ENCODE data around the gene MCF2L. TPM values are rescaled to one million over a fixed set of nuclear protein-coding genes. Genes with fewer than 3 reads are reported as not detected.
"Not testable (repeated sequence)": the region's sequence is repeated elsewhere in the genome, so short reads cannot be mapped to it uniquely, and the experiment has no call there.

Gene MCF2L
- total RNA-seq, 4 donors from 2014 or later: 62.1 to 186 (median 91.3) TPM

DNA sequence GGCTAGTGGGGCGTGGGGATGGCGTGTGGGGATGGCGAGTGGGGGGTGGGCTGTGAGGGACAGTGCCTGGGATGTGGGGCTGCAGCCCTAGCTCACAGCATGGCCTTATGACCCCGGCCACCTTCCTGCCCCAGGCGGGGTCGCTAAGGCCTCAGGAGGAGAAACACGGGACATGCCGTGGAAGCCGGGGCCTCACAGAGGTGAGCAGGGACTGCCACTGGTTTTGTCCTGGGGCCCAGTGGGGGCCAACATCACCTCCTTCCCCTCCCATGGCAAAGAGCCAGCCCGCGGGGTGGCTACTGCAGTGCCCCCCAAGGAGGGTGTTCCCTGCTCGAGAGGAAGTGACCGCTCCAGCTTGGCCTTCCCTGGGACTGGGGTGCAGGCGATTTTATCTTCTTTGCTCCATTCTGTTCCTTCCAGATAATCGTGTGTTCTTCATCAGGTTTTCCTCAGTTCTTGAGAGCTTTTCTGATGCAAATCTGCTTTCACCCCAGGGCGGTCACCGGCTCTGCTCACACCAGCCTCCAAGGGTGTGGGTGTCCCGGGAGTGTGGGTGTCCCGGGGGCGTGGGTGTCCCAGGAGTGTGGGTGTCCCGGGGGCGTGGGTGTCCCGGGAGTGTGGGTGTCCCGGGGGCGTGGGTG is 137.8 kb downstream of the MCF2L start:
- Histone ChIP-seq H3K27ac (no peak overlapping the region), H3K27me3 (peaks cover 25% of the 10 kb centered on the region), H3K4me1 (peaks cover 0 to 18% (median 16%) of the 10 kb centered on the region in 4 donors), H3K9me3 (no peaks in the 10 kb centered on the region), H3K36me3 (no peaks in the 10 kb centered on the region), H3K4me3 (no peak overlapping the region)
- TF ChIP-seq POLR2AphosphoS5 (IDR thresholded peaks at IDR 0.05): no peak
- TF ChIP-seq POLR2A (IDR thresholded peaks at IDR 0.05): no peak
- TF ChIP-seq EP300 (IDR thresholded peaks at IDR 0.05; ENCODE audit: low read depth): no peak
- TF ChIP-seq, protein P1, sequence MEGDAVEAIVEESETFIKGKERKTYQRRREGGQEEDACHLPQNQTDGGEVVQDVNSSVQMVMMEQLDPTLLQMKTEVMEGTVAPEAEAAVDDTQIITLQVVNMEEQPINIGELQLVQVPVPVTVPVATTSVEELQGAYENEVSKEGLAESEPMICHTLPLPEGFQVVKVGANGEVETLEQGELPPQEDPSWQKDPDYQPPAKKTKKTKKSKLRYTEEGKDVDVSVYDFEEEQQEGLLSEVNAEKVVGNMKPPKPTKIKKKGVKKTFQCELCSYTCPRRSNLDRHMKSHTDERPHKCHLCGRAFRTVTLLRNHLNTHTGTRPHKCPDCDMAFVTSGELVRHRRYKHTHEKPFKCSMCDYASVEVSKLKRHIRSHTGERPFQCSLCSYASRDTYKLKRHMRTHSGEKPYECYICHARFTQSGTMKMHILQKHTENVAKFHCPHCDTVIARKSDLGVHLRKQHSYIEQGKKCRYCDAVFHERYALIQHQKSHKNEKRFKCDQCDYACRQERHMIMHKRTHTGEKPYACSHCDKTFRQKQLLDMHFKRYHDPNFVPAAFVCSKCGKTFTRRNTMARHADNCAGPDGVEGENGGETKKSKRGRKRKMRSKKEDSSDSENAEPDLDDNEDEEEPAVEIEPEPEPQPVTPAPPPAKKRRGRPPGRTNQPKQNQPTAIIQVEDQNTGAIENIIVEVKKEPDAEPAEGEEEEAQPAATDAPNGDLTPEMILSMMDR (IDR thresholded peaks at IDR 0.05): no peak
- no peak for DNase-seq
- WGBS, 2 donors (ENCODE audit: low coverage in 1 of 2): 60 to 62% methylated on average over 2 to 20 of the region's 25 CpGs
- in situ Hi-C loops (cut with MboI; ENCODE audit: low pct_ligation_motif_present in 1 of 4, low pct_unique_long_range_greater_than_20kb in 1 of 4, low sequenced_read_pairs in 3 of 4) (no loop called here), intact Hi-C loops (cut with DNase I; ENCODE audit: low total_unique reads) (no loop called here)

DNA sequence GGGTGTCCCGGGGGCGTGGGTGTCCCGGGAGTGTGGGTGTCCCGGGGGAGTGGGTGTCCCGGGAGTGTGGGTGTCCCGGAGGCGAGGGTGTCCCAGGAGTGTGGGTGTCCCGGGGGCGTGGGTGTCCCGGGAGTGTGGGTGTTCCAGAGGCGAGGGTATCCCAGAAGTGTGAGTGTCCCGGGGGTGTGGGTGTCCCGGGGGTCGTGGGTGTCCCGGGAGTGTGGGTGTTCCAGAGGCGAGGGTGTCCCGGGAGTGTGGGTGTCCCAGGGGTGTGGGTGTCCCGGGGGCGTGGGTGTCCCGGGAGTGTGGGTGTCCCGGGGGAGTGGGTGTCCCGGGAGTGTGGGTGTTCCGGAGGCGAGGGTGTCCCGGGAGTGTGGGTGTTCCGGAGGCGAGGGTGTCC is 139.5 kb downstream of the MCF2L start:
- DNase-seq; H3K27ac ChIP-seq; H3K9me3 ChIP-seq; H3K36me3 ChIP-seq; intact Hi-C loops (cut with DNase I; ENCODE audit: low total_unique reads); H3K4me3 ChIP-seq; in situ Hi-C loops (cut with MboI; ENCODE audit: low pct_ligation_motif_present in 1 of 4, low pct_unique_long_range_greater_than_20kb in 1 of 4, low sequenced_read_pairs in 3 of 4): not testable (repeated sequence)
- peaks cover 0 to 18% (median 16%) of the 10 kb centered on the region in 4 donors for H3K4me1 ChIP-seq
- WGBS, 2 donors (ENCODE audit: low coverage in 1 of 2): 87 to 100% methylated on average over 3 to 8 of the region's 27 CpGs
- peaks cover 25% of the 10 kb centered on the region for H3K27me3 ChIP-seq

GRCh38 chr13:113109151-113110047 is 140.4 kb downstream of the MCF2L start:
- Histone ChIP-seq H3K27me3 (peaks cover 22% of the 10 kb centered on the region), H3K9me3 (no peaks in the 10 kb centered on the region), H3K4me1 (peaks cover 0 to 18% (median 16%) of the 10 kb centered on the region in 4 donors), H3K27ac (no peak overlapping the region), H3K4me3 (peak overlapping the region in 1 of 4 donors; percentile 48), H3K36me3 (no peaks in the 10 kb centered on the region)
- intact Hi-C loops (cut with DNase I; ENCODE audit: low total_unique reads) (no loop called here), in situ Hi-C loops (cut with MboI; ENCODE audit: low pct_ligation_motif_present in 1 of 4, low pct_unique_long_range_greater_than_20kb in 1 of 4, low sequenced_read_pairs in 3 of 4) (no loop called here)
- no peak for TF ChIP-seq EP300 (IDR thresholded peaks at IDR 0.05; ENCODE audit: low read depth)
- TF ChIP-seq POLR2A (IDR thresholded peaks at IDR 0.05): no peak
- no peak for TF ChIP-seq POLR2AphosphoS5 (IDR thresholded peaks at IDR 0.05)
- TF ChIP-seq, protein P1 (IDR thresholded peaks at IDR 0.05): no peak
- 59 to 80% methylated on average over 6 to 56 of the region's 73 CpGs for WGBS, 2 donors (ENCODE audit: low coverage in 1 of 2)
- DNase-seq: no peak

DNA sequence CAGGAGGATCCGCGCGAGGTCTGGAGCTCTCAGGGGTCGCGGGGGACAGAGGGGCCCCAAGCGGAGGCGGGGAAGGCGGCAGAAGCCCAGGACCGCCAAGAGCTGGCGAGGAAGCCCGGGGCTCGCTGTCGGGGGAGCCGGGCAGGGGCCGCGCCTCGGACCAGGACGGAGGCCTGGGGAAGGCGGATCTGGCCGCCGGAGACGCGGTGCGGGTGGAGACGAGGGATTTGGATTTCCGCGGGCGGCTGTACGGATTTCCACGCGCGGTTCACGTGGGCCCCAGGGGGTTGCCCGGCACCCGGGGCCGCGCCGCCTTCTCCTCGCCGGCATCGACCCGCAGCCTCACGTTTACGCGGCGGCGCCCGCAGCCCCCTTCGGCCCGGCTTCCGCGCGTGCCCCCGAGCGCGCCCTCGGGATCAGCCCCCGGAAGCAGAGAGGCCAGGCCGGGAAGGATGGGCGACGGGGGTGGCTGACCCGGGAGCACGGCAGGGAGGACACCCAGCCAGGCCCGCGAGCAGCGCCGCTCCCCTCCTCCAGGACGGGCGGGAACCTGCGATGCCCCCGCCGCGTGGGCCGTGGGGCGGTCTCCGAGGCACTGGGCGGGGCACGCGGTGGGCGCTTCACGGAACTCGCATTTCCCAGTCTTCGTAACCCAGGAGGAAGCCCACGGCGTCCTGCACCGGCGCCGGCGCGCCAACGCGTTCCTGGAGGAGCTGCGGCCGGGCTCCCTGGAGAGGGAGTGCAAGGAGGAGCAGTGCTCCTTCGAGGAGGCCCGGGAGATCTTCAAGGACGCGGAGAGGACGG is 141.2 kb downstream of the MCF2L start:
- no peaks in the 10 kb centered on the region for H3K36me3 ChIP-seq
- H3K4me1 ChIP-seq: peaks cover 0 to 18% (median 16%) of the 10 kb centered on the region in 4 donors
- TF ChIP-seq POLR2A (IDR thresholded peaks at IDR 0.05) (no peak), POLR2AphosphoS5 (IDR thresholded peaks at IDR 0.05) (no peak), EP300 (IDR thresholded peaks at IDR 0.05; ENCODE audit: low read depth) (no peak)
- TF ChIP-seq, protein P1 (IDR thresholded peaks at IDR 0.05): no peak
- intact Hi-C loops (cut with DNase I; ENCODE audit: low total_unique reads): no loop called here
- H3K27me3 ChIP-seq: peaks cover 22% of the 10 kb centered on the region
- DNase-seq: no peak
- H3K9me3 ChIP-seq: no peaks in the 10 kb centered on the region
- H3K4me3 ChIP-seq: peak overlapping the region in 3 of 4 donors; percentile 16 to 48 (median 32)
- WGBS, 2 donors (ENCODE audit: low coverage in 1 of 2): 4% methylated on average over 40 of the region's 99 CpGs; no CpG with 5 or more reads in 1 of the 2 donors
- H3K27ac ChIP-seq: no peak overlapping the region
- in situ Hi-C loops (cut with MboI; ENCODE audit: low pct_ligation_motif_present in 1 of 4, low pct_unique_long_range_greater_than_20kb in 1 of 4, low sequenced_read_pairs in 3 of 4): no loop called here

All from transverse colon (tissue), 4 donors.